Large intestine (tissue), 1 donor: Measurements from ENCODE around the gene DDIT4L. TPM values are rescaled to one million over a fixed set of nuclear protein-coding genes. Genes with fewer than 3 reads are reported as not detected.

Source experiments
- polyA plus RNA-seq: library from polyadenylated mRNA; unstranded; fragments of 120-200 nt; gene quantifications from one replicate; pipeline ENCODE4 v1.2.1, GENCODE V29; 2013

The DDIT4L gene
- polyA plus RNA-seq, 1 donor, result 1.5 TPM

Other genes starting within 250 kb of the DDIT4L start
- gene DNAJB14, start 243.8 kb downstream of the DDIT4L start, polyA plus RNA-seq, result 30.8 TPM
- 241 TPM for gene H2AZ1, start 240.2 kb downstream of the DDIT4L start, polyA plus RNA-seq